Measurements from ENCODE around the gene ITPR2.
"Not testable (repeated sequence)": the region's sequence is repeated elsewhere in the genome, so short reads cannot be mapped to it uniquely, and the experiment has no call there.

Gene ITPR2

GRCh38 chr12:26848156-26848825 is 15.3 kb upstream of the ITPR2 start:
- no peak for DNase-seq

GRCh38 chr12:26847431-26847830 is 14.4 kb upstream of the ITPR2 start:
- no peak for DNase-seq

DNA sequence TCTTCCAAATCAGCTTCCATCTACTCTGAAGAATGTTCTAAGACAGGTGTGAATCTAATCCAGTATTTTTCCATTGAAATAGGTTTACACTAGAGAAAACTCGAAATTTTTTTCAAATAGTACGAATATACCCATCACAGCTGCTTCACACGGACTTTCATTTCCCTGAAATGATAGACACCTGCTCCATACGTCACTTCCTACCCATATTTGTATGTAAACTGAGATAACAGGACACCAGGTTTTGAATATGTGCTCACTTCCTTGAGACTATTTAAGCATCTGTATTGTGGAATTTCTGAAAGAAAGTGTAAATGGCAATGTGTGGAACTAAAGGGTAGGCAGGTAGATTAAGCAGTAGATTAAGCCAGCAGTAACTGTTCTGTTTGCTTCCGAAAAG is 13.4 kb upstream of the ITPR2 start:
- DNase-seq, result no peak

DNA sequence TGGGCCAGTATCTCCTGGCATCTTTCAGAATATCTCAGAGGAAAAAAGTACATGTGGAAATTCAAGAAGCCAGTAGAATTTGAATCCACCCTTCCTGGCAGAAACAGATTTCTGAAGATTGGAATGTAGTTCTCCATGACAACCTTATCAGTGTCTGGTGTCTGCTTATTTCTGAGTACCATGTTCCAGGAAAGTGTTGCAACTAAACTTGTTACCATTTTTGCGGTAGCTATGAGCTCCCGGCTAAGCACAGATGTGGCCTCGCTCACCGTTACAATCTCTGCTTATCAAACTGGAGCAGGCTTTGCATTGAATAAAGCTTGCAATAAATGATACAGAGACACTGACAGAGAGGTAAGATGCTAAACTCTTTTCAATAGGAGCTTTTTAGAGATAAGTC is 13.0 kb upstream of the ITPR2 start:
- no peak for DNase-seq

GRCh38 chr12:26845057-26845666 is 12.2 kb upstream of the ITPR2 start:
- DNase-seq, result peak; percentile 16

DNA sequence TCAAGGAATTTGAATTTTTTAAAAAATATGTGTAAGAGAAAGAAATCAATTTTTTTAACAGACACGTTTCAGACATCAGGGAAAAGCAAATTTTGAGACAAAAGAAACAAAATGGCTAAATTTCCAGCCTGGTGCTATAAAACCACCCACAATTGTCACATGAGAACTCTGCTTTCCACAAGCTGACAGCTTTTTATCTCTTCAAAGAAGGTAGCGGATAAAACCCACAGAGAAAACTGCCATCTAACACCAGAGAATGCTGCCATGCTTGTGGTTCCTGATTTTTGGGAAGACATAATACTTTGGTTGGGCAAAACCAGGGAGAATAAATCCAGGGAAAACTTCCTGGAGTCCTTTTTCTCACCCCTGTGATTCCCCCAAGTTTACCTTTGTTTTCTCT is 10.3 kb upstream of the ITPR2 start:
- no peak for DNase-seq

DNA sequence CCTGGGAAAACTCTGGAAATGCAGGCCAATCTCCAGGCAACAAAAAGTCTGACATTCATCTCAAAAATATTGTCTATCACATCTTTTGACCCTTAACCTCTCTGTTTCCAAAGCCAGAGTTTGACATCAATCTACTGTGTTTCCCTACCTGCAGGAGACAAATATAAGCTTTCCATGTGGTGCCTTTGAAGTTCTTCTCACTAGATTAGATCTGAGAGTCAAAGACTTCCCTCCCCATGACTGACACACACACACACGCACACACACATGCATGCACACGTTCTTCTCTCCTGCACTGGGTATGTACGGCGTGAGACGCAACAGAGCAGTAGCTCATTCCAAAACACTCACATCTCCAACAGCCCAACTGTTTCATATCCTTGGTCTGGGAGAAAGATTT is 8.1 kb upstream of the ITPR2 start:
- no peak for DNase-seq

DNA sequence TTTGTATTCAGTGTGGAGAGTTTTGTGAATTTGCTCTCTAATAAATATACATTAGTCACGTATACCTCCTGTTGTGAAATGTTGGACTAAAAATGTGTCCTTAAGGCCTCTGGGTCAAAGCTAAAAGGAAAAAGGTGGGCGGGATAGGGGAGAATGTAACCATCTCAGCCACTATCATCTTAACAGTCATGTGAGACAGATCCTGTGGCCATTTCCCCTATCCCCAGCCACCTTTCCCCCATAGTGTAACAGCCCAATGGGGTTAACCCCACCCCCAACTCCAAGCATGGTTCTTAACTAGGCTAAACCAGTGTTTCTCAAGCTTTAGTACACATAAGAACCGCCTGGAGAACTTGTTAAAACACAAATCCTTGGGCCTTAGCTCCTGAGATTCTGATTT is 6.5 kb upstream of the ITPR2 start:
- no peak for DNase-seq

DNA sequence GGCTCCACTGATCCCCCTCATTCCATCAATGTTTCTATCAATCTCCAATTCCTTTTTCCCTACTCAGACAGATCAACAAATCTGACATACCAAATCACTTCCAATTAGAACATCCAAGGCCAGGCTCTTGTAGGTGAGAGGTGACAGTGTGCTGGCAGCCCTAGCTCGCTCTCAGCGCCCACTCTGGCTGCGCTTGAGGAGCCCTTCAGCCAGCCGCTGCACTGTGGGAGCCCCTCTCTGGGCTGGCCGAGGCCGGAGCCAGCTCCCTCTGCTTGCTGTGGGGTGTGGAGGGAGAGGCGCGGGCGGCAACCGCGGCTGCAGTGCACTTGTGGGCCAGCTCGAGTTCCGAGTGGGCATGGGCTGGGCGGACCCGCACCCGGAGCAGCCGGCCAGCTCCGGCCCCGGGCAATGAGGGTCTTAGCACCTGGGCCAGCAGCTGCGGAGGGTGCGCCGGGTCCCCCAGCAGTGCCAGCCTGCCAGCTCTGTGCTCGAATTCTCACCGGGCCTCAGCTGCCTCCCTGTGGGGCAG is 6.0 kb upstream of the ITPR2 start:
- no peak for DNase-seq

- DNase-seq, result no peak
Observed at GRCh38 chr12:26836201-26836600, 3.2 kb upstream of the ITPR2 start.

- not testable (repeated sequence) for DNase-seq
Observed at GRCh38 chr12:26834503-26835060, 1.6 kb upstream of the ITPR2 start.

DNA sequence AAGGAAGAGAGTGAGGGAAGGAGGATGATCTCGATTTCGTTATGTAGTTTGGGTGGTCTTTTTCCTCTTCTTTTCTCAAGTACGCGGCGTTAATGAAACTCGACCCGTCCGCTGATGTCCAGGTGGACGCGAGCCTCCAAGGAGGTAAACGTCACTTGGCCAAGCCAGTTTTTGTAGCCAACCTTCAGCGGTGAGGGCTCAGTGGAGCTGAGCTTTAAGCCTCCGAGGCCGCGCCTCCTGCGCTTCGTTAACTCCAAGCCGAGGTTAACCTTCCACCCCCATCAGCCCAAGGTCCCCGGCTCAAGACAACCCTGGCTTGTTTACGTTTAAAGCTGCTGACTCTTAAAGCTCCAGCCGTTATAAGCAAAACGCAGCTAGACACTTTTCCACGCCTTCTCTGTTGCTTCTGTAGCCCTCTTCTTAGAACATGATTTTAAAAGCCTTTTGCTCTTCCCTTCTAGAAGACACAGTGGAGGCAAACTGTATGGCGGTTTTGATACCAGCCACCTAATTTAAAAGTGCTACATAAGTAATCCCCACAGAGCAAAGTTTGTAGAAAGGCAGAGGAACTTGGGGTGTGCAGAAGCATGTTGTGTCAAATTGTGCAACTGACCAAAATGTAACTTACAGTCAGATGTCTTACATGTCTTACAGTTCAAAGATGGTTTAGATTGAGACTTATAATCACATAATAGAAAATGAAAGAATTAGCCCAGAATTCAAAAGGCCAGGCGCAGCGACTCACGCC is 923 bp upstream of the ITPR2 start:
- peak; percentile 28 for DNase-seq

DNA sequence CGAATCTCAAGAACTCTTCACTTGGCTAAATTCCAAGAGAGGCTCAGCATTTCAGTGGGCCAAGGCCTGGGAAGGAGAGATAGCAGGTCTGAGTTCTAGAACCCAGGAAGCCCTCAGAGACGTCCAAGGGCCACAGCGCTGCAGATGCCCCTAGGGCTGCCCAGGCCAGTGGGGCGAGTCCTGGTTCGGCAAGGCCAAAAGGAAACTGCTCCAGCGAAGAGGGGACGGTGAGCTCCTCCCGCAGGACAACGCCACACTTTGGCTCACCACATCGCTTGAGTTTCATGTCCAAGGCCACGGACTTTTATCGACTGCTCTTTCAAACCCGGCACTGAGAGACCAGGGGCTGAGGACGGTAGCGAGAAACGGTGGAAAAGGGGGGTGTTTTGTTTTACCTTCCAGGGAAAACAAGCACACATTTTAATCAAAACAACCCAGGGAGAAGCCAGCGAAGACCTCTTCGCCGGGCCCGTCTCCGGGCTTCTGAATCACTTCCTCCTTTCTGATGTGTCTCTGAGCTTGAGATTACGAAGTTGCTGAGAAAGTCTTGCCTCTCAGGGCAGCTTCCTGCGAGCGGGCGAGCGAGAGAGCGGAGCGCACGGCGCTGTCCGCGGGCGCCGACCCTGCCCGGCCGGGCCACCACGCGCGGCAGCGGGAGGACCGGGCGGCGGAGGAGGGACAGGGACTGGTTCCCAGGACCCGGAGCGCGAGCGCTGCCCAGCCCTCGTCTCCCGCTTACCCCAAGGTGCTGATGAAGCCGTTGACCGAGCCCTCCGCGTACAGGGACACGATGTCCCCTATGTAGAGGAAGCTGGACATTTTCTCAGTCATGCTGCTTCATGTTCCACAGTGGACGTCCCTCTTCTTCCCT is 808 bp downstream of the ITPR2 start:
- peak; percentile 67 for DNase-seq

DNA sequence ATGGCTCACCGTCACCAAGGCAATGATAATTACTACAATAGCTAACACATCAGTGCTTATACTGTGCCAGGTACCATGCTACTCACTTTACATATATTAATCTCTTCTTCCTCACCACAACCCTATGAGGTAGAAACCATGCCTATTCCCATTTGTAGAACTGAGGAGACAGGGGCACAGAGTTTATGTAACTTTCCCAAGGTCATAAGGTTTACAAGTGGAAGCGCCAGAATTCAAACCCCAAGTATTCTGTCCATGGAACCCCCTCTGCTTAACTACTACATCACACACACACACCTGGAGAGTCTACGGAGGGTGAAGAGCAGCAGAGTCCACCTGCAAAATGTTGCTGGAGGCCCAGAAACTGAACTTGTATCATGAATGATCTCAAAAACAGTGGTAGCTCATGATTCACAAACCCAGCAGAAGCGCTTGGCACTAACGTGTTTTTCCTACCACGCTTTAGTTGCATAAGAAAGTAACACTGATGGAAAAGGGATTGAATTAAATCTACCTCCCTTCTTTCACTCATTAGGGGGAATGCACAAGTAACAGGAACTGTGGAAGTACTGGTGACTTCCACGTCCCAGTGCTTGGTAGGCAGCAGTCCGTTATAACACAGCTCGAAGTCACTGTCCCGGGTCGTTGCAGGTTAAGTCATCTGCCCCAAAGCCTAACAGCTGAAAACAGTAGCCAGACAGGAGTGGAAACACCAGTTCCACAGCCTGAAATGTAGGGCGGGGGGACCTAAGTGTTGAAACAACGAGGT is 2.0 kb downstream of the ITPR2 start:
- DNase-seq, result no peak

DNA sequence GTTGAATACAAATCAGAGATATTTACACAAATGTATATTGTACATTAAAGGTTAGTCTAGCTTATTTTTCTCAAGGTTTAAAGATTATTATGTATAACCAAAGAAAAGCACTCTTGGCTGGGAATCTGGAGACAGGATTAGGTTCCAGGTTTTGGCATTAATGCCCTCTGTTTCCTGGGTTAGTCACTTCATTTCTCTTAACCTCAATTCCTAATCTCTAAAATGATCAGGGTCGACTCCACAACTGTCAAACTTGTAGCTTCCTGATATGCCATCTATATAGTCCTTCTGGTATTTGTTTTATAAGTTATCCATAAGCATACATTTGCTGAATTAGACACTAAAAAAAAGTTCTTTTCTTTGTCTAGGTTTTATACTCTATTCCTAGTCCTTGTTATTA is 2.6 kb downstream of the ITPR2 start:
- DNase-seq, result no peak

- no peak for DNase-seq
Observed at GRCh38 chr12:26828280-26829073, 4.5 kb downstream of the ITPR2 start.

- DNase-seq, result no peak
Observed at GRCh38 chr12:26826437-26826836, 6.6 kb downstream of the ITPR2 start.

DNA sequence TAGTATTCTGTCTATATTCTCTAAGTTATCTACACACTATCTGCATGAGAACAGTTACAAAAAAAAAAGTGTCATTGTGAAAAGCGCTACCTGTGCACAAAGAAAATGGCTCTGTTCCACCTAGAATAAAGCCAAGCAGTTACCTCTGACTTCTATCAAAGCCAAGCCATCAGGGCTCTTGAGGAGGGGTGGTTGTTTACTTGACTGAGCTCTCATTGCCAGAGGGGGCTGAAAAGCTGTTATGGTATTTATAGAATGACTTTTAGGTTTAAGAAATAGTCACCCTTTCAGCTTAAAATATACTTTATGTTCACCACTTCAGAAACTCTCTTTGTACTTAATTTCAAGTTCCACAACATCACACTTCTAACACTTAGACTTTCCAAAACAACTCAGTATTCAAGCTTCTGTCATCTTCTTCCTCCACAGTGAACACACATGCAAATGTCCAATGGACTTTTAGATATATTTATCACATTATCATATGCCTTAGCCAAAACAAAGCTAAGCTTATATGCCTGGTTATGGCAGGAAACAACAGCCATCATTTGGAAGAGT is 7.5 kb downstream of the ITPR2 start:
- DNase-seq, result no peak

GRCh38 chr12:26823390-26823789 is 9.6 kb downstream of the ITPR2 start:
- DNase-seq, result no peak

- DNase-seq, result no peak
Observed at GRCh38 chr12:26822026-26822425, 11.0 kb downstream of the ITPR2 start.

GRCh38 chr12:26821212-26821701 is 11.7 kb downstream of the ITPR2 start:
- DNase-seq, result no peak

Data from CD4-positive, alpha-beta T cell treated with Interleukin-12 subunit alpha and Interleukin-12 subunit beta, for 1 hour (primary cell).